Stimulated activated CD8-positive, alpha-beta memory T cell treated with anti-CD3 and anti-CD28 coated beads, Interleukin-12 subunit alpha, Interleukin-12 subunit beta, amount 100 ng/mL, for 24 hours (primary cell): Measurements from ENCODE around the gene TSR2.
A peak's percentile ranks its signal among the peaks of the same experiment; 100 is the strongest.

Source experiments
- DNase-seq: peaks from one replicate; pipeline ENCODE4 v3.0.0-alpha.2; 2020; ENCODE audit errors: extremely low read depth

TSR2 gene, protein sequence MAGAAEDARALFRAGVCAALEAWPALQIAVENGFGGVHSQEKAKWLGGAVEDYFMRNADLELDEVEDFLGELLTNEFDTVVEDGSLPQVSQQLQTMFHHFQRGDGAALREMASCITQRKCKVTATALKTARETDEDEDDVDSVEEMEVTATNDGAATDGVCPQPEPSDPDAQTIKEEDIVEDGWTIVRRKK

DNA sequence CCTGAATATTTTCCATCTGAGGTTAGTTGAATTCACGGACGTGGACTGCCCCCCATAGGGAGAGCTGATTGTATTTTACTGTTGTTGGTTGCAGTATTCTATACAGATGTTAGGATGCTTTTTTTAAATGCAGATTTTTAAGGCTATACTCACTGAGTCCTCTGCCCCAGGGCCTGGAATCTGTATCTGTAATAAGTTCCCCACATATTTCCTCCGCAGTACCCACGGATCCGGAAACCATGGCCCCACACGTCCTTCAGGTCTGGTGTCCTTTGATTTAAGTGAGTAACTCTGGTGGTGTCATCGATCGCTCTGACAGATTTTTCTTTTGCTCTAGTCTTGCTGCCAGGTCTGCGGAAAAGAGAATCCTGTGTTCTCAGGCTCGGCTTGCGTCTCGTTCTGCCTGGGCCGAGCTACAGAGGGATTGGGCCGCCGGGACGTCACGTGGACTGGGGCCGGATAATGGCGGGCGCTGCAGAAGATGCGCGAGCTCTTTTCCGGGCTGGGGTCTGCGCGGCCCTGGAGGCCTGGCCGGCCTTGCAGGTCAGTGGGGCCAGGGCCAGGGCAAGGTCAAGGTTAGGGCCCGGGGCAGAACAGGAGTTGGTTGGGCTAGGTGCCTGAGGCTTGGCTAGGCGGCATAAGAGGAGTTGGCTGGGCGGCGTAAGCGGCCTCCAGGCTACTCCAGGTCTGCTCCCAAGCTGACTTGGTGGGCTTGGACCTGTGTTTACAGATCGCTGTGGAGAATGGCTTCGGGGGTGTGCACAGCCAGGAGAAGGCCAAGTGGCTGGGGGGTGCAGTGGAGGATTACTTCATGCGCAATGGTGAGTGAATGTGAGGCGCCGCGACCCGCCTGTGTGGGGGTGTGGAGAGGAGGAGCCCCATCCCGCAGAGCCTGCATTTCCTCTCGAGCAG, at the start of gene TSR2:
TSR2 (plus strand) TSS at position 445 of the 912 bp plus-strand sequence; CDS start at position 463, 18 bp downstream.
- peak; percentile 43 for DNase-seq

DNA sequence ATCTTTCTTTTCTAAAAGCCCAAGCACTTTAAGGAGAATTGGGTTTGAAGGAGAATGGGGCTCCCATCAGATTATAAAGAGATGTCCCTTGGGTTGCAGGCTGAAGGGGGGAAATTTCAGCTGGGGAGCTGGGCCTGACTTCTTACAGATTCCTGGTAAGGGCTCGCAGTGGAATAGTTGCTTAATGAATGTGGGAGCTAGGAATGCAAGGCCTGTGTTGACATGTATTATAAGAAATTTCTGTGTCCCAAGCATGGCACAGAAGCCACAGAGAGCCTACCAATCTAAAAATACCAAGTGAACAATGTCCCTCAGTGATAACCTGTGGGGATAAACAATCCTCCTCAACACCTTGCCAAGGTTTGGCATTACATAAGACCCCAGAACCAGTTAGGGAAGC, 43.1 kb upstream of the TSR2 start:
- no peak for DNase-seq

DNA sequence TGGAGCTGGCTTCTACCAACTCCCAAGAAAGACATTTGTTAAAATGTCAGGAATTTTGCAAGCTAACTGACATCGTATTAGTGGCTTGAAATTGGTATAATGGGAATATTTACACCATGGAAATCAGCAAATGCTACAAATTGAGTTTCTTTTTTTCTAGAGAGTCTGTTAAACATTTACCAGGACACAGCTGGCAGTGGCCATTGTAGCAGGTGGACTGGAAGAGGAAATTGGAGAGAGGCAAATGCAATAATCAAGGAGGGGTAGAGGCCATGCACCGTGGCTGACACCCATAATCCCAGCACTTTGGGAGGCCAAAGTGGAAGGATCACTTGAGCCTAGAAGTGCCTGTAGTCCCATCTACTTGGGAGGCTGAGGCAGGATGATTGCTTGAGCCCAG, 32.9 kb upstream of the TSR2 start:
- no peak for DNase-seq

DNA sequence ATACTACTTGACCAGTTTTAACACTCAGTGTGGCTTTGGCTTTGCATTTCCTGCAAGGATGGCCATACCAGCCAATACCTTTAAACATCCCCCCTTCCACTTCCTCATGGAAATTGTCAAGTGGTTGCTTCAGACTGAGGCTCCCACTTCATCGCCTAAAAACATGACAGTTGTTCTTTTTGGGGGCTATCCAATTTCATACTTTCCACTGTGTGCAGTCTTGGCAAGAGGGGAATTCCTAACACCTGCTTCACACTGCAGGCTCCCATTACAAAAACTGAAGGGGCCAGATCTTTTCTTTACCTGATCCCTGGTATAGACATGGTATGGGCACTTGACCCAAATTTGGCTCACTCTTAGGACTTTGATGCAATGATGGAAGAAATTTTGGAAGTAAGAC, 28.5 kb upstream of the TSR2 start:
- DNase-seq, result no peak

DNA sequence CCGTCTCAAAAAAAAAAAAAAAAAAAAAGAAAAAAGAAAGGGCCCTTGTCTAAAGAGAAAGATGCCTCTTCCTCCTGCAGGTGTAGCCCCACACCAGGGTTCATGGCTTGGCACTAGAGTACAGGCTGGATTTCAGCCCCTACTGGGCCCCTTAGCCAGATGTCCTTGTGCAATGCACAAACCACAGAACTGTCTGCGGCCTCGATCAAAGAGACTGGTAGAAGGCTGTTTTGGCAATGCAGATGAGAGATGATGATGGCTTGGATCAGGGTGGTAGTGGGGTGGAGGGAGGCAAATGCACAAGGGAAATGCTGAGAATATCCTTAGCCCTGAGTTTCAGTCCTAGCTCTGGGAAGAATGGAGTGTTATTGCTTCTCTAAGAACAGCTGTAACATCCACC, 26.5 kb upstream of the TSR2 start:
- DNase-seq, result no peak

DNA sequence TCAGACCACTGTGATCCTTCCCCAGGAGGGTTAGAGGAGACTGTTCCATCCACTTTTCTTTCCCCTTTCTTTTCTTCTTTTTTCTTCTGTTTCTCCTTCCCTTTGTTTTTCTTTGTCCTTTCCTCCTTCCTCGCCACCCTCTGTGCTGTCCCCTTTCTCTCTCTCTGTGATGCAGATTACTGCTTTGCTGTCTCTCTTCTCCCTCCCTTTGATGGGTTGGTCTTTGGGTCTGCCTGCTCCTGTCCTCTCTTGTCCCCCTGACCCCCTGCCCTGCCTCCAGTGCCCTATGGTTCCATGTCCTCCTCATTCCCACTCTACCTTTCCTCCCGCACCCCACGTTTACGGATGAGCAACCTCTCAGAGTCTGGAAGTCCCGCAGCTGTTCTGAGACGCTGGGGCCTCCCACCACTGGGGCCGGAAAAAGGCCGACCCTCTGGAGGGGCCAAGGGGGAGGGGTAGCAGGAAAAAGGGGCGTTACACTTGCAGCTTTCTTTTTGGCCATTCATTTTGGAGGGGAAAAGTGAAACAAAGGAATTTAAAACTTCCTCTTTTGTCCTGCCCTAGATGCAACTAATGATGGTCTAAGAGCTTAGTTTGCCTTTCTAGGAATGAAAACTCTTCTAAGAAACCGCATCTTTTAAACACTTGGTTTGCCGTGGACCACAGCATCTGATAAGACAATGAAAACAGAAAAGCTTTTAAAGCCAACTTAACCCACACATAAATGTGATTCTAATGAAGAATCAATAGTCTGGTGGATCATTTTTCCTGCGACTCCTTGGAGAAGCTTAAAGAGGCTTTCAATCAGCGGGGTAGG, 24.5 kb upstream of the TSR2 start:
- DNase-seq, result no peak

DNA sequence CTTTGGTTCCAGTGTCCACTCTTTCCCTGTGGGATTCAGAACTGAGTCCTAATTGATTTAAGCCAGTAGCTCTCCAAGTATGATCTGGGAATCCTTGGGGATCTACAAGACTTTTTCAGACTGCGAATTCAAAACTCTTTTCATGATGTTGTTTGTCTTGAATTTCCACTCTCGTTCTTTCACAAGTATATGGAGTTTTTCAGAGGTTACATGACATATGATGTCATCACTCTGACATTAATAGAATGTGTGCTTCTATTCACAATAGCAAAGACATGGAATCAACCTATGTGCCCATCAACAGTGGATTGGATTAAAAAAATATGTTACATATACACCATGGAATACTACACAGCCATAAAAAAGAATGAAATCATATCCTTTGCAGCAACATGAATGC, 23.2 kb upstream of the TSR2 start:
- no peak for DNase-seq

DNA sequence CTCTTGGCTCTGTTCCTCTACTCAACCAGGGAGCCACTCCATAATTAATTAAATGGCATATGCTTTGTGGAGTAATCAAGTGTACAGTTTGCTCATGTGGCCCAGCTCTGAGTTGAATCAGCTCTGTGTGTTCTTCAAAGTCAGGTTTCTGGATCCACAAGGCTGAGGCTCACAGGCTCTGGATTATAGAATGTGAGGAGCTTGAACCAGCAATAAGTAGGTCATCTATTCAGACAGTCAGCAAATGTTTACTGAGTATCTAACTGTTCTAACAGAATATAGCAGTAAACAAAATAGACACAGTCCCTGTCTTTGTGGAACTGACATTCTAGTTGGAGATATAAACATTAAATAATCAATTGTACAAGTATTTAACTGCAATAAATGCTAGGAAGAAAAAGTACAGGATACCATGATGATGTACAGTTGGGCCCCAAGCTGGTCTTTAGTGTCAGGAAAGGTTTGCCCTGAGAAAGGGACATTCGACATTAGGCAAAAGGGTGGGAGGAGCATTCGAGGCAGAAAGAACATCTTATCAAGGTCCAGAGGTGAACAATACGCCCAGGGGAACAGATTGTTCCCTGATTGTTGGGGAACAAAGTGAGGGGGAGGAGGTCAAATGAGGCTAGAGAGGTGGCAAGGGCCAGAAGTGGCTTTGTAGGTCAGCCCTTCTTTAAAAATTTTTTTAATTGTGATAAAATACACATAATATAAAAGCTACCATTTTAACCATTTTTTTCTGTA, 20.5 kb upstream of the TSR2 start:
- DNase-seq, result no peak

DNA sequence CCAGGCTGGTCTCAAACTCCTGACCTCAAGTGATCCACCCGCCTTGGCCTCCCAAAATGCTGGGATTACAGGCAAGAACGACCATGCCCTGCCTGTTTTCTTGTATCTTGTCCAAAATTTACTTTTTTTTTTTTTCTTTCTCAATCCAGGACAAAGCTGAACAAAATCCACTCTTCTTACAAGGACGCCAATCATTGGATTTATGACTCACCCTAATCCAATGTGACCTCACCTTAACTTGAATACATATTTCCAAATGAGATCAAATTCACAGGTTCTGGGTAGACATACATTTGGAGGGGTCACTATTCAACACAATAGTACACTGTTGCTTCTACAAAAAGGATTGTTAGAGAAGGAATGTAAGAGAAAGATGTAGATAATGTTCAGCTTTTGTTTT, 18.0 kb upstream of the TSR2 start:
- DNase-seq, result no peak

DNA sequence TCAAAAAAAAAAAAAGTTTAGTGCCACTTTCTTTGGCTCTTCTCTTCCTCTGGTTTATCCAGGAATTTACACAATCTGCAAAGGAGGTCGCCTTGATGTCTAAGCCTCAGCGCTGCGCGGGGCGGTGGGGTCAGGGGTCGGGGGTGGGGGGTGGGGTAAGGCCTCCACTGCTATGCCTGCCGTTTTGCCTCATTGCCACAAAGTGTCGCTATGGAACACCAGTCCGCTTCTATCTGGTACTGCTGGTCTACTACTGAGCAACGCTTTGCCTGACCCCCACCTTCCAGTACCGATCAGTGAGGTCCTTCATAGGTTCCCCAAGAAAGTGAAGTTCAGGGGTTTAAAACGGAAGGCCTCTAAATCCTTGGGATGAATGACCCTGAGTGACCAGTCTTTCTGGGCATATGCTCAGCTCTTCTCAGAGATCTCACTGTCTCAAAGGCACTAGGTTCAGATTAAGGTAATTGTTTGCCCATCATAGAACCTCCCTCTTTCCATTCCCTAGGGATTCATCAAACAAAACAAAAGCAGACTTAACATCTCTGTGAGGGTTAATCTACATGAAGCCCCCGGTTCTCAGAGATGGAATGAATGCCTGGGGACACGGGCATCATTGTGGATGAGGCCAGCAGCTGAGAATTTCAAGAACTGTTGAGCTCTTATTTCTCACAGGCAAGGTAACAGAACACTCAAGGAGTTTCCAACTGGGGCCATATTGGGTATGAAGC, 16.9 kb upstream of the TSR2 start:
- no peak for DNase-seq

DNA sequence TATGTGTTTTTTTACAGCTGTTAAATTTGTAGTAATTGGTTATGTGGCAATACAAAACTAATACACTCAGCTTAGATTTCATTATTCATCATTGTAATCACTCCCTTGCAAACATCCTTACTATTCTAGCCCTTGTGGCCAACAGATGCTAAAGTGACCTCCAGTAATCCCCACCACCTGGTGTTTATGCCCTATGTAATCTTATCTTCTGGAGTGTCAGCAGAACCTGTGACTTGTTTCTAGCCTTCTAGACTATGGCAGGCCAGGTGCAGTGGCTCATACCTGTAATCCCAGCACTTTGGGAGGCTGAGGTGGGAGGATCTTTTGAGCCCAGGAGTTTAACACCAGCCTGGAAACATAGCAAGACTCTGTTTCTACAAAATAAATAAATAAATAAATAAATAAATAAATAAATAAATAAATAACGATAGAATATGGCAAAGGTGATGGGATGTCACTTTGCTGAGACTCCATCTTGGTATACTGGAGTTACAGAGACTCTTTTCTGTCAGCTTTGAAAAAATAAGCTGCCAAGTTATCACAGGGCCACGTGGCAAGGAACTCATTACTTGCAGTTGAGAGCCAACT, 12.3 kb upstream of the TSR2 start:
- no peak for DNase-seq

DNA sequence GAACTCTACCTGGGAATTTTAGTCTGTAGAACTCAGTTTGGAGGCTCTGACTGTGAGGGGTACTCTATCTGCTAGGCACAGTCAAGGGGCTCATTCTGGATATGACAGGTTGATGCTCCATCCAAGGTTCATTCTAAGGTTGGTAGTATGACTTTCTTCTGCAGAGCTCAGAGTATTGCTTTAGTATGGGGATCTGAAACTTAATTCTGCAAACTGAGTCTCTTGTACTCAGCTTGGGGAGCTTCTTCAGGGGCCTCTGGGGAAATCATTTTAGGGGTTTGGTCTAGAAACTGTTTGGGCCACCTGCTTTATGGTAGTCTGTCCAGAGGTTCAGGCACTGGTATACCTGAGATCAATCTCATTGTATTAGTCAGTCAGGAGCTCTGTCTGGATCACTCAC, 9.7 kb upstream of the TSR2 start:
- DNase-seq, result no peak

DNA sequence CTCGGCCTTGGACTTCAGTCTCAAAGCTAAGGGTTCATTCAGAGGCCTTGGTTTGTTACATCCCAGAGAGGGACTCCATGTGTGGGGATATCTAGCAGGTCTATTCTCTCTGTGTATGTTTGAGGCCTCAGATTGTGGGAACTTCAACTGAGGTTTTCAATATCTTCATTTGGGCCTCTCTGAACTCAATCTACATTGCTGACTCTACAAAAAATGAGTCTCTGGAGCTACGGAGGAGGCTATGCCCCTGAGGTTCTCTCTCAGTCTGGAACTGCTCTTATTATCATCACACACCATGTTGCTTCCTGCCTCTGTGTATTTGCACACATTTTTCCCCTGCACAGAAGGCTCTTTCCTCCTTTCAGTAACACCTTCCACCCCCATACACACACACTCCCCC, 5.1 kb upstream of the TSR2 start:
- DNase-seq, result no peak

DNA sequence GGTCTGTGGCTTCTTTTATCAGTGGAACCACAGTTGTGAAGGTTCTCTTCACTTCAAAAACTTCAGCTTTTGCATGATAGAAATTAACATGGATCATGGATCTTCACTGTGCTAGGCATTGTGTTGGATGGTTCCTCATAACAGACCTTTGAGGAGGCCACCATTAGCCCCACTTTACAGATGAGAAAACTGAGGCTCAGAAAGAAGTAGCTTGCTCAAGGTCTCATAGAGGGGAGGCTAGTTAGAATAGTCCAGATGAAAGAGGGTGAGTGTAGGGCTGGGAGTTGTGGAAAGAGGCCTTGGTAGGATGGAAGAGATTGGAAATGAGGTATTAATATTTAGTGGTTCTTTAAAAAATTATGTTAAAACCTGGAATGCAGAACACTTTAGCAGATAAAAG, 2.6 kb downstream of the TSR2 start:
- DNase-seq, result no peak

DNA sequence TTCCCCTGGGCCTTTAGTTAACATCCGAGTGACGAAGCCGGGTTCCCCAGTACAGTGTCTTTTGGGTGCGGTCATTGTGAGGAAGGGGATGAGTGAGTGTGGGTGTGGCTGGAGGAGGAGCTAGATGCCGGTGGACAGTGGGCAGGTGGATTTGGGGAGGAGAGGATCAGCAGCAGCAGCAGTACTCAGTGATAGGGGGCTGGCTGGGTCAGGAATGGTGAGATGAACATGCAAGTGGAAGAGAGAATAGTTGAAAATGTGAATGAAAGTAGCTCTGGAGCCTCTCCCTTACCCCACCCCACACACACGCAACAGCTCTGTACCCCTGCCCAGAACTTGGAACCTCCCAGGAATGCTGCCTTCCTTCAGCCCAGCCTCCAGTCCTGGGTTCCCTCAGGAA, 4.5 kb downstream of the TSR2 start:
- DNase-seq, result no peak

DNA sequence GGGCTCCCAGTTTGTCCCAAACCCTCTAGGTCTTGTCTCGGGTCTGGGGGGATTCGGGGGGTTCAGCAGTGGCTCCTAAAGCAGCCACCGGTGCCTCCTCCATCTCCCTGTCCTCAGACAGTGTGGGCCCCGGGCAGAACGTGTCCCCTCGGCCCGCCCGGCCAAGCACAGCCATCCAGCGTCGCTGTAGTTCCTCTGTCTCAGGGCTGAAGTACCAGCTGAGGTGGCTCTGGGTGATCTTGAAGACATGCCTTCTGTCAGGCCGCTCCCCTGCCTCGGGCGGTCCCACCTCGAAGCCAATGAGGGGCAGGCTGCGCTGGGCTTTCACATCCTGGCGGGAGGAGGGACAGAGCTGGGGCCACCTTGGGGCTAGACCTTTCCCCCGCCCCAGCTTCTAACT, 5.9 kb downstream of the TSR2 start:
- DNase-seq, result no peak

DNA sequence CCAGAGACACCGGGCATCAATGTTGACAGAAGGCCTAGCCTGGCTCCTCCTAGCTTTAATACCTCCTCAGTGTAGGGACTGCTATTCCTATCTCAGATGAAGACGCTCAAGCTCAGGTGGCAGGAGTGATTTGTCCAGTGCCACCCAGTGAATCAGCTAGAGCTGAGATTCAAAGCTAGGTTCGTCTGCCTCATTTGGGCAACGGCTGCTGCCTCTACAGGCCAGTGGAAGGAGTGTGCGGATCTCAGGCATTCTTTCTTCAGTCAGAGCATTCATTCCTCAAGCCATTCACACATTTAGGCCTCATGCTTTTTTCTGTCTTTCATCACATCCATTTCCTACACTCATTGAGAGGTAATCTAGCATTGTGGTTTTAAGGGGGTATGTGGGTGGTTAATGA, 7.3 kb downstream of the TSR2 start:
- no peak for DNase-seq

DNA sequence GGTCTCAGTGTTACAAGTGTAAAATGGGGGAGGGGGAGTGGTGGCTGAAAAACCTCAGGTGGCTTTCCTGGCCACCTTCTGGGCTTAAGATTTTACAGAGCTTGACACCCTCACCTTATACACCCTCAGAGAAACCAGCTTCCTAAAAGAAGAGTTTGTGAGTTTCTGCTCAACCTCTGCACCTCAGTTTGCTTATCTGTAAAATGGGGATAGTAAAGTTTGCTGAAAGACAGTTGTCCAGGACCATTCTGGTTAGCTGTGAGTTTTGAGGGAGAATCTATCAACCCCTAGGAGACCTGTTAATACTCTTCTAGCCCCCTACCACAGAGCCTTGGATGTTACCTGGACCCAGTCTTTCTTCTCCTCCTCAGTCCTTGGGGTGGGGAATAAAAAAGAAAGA, 9.7 kb downstream of the TSR2 start:
- no peak for DNase-seq

DNA sequence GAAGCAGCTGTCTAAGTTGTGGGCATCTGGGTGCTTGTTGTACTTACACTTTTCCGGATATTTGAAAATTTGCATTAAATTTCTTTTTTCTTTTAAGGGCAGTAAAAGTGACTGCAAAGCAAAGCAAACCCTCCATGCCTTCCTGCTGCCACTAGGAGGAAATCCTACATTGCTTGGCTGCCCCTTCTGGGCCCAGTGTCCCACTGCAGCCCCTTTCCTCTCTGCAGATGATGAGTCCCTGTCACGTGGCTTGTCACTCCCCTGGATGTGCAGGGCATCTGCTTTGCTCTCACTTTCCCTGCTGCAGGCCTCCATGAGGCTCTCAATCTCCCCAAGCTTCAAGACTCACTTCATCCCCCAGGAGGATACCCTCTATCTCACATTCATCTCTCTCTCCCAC, 12.7 kb downstream of the TSR2 start:
- no peak for DNase-seq

DNA sequence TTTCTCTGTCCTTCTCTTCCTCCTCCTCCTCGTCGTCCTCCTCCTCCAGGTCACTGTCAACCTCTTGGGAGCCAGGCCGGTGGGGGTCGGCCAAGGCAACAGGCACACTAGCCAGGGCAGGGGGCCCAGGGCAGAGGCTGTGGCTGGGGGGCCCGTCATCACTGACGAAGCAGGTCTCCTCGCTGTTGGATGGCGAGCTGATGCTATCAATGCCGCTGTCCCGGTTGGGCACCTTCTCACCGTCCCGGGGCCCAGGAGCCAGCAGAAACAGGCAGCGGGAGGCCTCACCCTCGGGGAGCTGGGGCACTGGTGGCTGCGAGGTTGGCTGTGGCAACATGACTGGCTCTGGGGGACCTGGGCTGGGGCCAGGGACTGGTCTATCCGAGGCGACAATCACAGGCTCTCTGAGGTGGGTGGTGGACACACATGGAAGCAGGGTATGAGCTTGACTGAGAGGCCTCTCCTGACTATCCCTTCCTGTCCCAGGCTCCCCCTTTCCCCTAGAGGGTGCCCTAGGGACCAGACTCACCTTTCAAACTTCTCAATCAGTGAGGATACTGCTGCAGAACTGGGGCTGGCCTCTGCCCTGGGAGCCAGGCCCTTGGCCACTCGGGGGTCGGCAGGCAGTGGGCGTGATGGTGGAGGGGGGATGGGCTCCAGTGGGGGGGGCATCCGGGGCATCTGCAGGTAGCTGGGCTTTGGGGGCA, 30.0 kb downstream of the TSR2 start:
- no peak for DNase-seq
